Measurements from ENCODE around the gene MYT1.
"Not testable (repeated sequence)": the region's sequence is repeated elsewhere in the genome, so short reads cannot be mapped to it uniquely, and the experiment has no call there.

The MYT1 gene

GRCh38 chr20:64230461-64231145 is 66.4 kb downstream of the MYT1 start:
- TF ChIP-seq, protein P1, sequence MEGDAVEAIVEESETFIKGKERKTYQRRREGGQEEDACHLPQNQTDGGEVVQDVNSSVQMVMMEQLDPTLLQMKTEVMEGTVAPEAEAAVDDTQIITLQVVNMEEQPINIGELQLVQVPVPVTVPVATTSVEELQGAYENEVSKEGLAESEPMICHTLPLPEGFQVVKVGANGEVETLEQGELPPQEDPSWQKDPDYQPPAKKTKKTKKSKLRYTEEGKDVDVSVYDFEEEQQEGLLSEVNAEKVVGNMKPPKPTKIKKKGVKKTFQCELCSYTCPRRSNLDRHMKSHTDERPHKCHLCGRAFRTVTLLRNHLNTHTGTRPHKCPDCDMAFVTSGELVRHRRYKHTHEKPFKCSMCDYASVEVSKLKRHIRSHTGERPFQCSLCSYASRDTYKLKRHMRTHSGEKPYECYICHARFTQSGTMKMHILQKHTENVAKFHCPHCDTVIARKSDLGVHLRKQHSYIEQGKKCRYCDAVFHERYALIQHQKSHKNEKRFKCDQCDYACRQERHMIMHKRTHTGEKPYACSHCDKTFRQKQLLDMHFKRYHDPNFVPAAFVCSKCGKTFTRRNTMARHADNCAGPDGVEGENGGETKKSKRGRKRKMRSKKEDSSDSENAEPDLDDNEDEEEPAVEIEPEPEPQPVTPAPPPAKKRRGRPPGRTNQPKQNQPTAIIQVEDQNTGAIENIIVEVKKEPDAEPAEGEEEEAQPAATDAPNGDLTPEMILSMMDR (conservative IDR thresholded peaks at IDR 0.05; ENCODE audit: low read depth), result no peak
- POLR2A ChIA-PET (ENCODE audit: low non-redundant PET), result no interaction called here
- DNase-seq (ENCODE audit: low spot score), result no peak
- CTCF ChIA-PET, result interaction anchor here (0.6 kb wide), 1 partner anchor 8 kb away, joined by 6 read pairs; no protein-coding TSS in a partner anchor
- no peak overlapping the region for H3K27ac ChIP-seq

GRCh38 chr20:64231621-64232550 is 67.6 kb downstream of the MYT1 start:
- H3K27ac ChIP-seq, result no peak overlapping the region
- ChIA-PET POLR2A (ENCODE audit: low non-redundant PET) (no interaction called here), CTCF (interaction anchor here (0.6 kb wide), 1 partner anchor 9 kb away, joined by 6 read pairs; no protein-coding TSS in a partner anchor)
- DNase-seq (ENCODE audit: low spot score), result no peak
- TF ChIP-seq, protein P1 (conservative IDR thresholded peaks at IDR 0.05; ENCODE audit: low read depth), result no peak

DNA sequence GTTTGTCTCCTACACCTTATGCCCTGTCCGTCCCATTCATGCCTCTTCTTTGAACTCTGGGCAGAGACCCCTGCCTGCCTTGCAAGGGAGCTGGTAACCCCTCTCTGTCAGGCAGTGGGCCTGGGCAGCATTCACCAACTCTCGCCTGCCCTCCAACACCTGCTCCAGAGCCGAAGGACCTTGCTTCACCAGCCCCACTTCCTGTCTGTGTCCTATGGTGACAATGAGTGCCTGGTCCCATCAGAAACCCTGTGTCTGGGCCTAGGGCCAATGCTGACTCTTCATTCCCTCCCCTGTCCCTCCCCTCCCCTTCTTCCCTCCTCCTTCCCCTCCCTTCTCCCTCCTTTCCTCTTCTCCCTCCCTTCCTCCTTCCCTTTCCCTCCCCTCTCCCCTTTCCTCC is 68.5 kb downstream of the MYT1 start:
- no peak for DNase-seq (ENCODE audit: low spot score)
- POLR2A ChIA-PET (ENCODE audit: low non-redundant PET), result no interaction called here
- TF ChIP-seq, protein P1 (conservative IDR thresholded peaks at IDR 0.05; ENCODE audit: low read depth), result no peak
- CTCF ChIA-PET, result no interaction called here
- H3K27ac ChIP-seq, result no peak overlapping the region

GRCh38 chr20:64233725-64234124 is 69.5 kb downstream of the MYT1 start:
- CTCF ChIA-PET, result interaction anchor here (1.0 kb wide), 1 partner anchor 53 kb away, joined by 5 read pairs; no protein-coding TSS in a partner anchor
- DNase-seq (ENCODE audit: low spot score), result no peak
- H3K27ac ChIP-seq, result no peak overlapping the region
- POLR2A ChIA-PET (ENCODE audit: low non-redundant PET), result interaction anchor here (0.7 kb wide), 1 partner anchor 30 kb away, joined by 6 read pairs; no protein-coding TSS in a partner anchor
- TF ChIP-seq, protein P1 (conservative IDR thresholded peaks at IDR 0.05; ENCODE audit: low read depth), result no peak

DNA sequence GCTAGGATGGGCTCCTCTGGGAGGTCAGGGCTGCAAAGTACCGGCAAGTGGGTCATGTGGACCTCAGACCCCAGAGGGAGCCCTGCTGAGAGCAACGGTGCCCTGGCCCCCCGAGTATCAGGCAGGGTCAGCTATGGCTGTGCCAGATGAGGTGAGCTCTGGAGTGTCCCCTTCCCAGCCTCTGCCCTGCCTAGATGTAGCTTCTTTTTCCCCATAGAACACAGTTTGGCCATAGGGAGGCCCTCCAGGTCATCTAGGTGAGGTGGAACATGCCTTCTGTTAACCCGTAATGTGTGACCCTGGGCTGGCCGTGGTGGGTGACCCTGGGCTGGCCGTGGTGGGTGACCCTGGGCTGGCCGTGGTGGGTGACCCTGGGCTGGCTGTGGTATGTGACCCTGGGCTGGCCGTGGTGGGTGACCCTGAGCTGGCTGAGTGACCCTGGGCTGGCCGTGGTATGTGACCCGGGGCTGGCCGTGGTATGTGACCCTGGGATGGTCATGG is 70.1 kb downstream of the MYT1 start:
- DNase-seq (ENCODE audit: low spot score), result no peak
- POLR2A ChIA-PET (ENCODE audit: low non-redundant PET), result interaction anchor here (0.7 kb wide), 1 partner anchor 31 kb away, joined by 6 read pairs; no protein-coding TSS in a partner anchor
- no peak overlapping the region for H3K27ac ChIP-seq
- TF ChIP-seq, protein P1 (conservative IDR thresholded peaks at IDR 0.05; ENCODE audit: low read depth), result no peak
- CTCF ChIA-PET, result interaction anchor here (0.7 to 1.0 kb wide), 2 partner anchors 52 to 150 kb away, joined by 3 to 5 read pairs; partner anchors contain the start of gene LKAAEAR1

- H3K27ac ChIP-seq; DNase-seq (ENCODE audit: low spot score); POLR2A ChIA-PET (ENCODE audit: low non-redundant PET): not testable (repeated sequence)
- CTCF ChIA-PET, result interaction anchor here (0.7 kb wide), 1 partner anchor 151 kb away, joined by 3 read pairs; the partner anchor contains the start of gene LKAAEAR1
Measured at GRCh38 chr20:64234921-64235565, 70.8 kb downstream of the MYT1 start.

Measured in RWPE1 (cell line).